ENCODE measurements around the gene BACE2.

DNA sequence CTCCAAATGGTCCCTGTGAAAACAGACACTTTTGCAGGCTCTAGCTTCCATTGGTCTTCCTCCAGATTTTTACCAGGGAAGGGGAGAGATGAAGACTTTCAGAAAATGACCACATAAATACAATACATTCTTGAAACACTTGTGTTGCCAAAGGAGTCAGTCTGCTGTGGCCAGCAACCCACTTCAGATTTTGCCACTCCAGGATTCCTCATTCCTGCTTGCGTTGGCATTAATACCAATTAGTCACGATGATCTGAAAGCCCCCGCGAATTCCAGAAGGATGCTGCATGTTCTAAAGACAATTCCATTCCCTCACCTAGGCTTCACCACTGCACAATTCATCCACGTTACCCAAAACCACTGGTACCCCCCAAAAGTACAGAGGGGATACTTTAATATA, 7.9 kb upstream of the BACE2 start:
- no peak for TF ChIP-seq PAX8 (CRISPR knock-in tag; IDR thresholded peaks at IDR 0.05; ENCODE audit: borderline replicate concordance)
- no peak for TF ChIP-seq ESRRA (CRISPR knock-in tag; IDR thresholded peaks at IDR 0.05; ENCODE audit: low read depth)
